ENCODE measurements around the gene FLNB. TPM values are rescaled to one million over a fixed set of nuclear protein-coding genes. Genes with fewer than 3 reads are reported as not detected.
A peak's percentile ranks its signal among the peaks of the same experiment; 100 is the strongest.

FLNB gene
- total RNA-seq, 1 experiment from 2014 or later, result 47.2 TPM

DNA sequence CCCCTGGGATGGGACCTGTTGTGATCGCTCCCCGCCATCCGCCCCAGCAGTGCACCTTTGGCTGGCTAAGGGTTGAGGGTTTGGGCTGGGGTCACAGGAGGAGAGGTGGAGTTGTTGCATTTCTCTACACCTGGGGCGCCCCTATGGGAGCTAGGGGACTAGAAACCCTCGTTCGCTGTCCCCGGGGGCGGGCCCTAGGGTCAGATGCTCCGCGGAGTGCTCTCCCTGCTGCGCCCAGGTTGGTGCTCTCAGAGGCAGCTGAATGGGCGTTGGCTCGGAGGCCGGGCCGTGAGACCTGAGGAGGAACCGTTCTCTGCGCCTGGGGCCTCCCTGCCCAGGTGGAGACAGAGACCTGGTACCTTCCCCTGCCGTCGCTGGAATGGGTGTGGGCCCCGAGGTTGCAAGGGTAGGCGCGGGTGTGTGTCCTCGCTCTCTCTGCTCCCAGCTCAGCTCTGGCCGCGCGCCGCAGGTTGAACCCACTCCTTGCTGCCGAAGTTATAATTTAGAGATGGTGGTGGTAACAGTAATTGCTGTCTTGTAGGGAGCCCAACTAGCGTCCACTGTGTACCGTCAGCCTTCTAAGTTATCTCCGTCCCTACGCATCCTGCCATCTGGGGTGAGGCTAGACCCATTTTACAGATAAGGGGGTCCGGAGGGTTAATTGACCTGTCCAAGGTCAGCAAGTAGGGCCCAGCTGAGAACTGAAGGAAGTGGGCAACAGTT is 965 bp downstream of the FLNB start:
- no peak for DNase-seq (ENCODE audit: low spot score)

DNA sequence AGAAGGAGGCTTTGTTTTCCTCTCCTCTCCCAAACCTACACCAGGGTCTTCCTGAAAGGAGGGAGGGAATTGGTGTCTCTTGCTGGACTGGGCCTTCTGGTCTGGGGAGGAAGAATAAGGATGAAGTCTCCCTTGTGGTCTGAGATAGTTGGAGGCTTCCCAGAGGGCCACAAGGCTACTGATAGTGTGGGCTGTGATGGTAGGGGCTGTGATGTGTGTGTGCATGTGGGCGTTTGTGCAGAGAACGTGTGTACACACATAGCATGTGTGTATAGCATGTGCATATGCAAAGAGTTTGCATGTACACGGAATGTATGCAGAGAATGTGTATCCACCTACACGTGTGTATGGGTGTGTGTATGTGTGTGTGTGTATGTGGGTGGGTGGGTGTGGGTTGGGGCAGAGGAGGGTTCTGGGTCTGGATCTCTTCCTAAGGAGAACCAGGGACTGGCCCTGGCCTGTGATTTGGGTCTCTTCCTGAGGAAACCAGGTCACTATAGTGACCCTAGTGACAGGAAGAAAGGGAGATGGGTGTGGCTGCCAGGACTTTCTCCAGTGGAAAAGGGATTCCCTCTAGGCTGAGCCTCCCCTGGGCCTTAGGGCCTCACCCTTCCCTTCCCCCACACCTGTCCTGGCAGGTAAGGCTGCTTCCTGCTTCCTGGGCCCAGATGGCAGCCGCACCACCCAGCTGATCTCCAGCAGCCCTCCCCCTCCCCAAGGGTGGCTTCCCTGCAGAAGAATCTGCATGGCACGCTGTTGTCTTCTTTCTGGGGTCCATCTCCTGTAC is 1.7 kb downstream of the FLNB start:
- no peak for DNase-seq (ENCODE audit: low spot score)

DNA sequence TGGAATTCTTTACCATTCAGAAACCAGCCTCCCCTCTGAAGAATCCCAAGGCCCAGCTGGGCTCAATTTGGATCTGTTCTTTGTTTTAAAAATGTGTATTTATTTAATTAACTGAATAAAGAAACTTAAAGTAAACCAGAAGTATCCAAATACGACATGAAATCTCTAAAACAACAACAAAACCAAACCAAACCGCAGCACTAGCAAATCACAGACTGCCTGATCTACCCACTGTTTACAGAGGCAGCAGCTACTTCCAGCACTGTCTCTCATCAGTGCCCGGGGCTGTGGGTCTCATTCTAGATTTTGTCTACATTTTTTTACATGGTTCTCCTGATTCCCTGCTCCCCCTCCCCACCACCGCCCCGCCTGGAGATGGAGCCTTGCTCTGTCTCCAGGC is 2.3 kb downstream of the FLNB start:
- peak; percentile 47 for DNase-seq (ENCODE audit: low spot score)

DNA sequence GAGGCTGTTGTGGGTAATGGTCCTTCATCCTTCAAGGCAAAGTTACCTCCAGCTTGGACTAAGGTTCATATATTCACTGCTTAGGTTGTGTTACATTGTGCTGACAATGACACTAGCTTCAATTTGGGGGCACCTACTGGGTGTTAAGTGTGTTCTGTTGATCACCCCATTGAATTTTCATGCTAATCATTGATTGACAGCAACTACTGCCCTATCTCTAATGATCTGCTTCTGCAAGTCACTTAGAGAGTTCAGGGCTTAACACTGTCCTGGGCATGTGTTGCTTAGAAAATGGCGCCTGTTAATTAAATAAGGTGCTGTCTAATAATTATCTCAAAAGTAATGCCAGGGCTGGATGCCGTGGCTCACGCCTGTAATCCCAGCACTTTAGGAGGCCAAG is 3.4 kb downstream of the FLNB start:
- DNase-seq (ENCODE audit: low spot score), result no peak

DNA sequence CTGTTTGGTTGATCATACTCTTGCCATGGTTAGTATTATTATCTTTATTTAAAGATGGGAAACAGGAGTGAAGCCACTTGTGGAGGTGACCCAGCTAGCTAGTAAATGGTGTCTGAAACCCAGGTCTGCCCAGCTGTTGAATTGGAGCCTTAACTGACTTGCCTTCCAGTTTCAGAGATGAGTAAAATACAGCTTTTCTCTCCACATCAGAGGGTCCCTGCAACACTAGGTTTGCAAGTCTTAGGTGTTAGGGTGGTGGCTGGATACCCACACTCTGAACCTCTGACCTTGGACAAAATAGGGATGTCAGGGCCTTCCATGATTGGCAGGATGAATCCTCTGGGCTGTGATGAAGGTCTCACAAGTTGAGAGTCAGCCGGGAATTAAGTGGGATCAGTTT is 4.1 kb downstream of the FLNB start:
- no peak for DNase-seq (ENCODE audit: low spot score)

DNA sequence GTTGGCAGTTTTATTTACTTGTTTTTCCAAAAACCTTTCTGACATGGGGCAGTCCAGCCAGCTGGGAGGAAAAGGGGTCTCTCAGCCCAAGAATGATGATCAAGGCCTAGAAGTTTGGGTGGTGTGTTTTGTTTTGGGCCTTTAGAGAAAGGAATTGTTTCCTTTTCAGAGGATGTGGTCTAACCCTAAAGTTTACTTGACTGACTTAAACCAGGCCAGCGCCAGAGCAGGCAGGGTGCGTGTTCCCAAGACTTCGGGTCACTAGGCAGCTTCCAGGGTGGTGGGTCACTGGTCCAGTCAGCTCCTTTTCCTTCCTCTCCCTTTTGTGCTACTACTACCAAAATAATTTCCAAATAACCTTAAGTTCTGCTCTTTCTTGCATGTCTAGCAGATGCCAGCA is 4.9 kb downstream of the FLNB start:
- DNase-seq (ENCODE audit: low spot score), result no peak

DNA sequence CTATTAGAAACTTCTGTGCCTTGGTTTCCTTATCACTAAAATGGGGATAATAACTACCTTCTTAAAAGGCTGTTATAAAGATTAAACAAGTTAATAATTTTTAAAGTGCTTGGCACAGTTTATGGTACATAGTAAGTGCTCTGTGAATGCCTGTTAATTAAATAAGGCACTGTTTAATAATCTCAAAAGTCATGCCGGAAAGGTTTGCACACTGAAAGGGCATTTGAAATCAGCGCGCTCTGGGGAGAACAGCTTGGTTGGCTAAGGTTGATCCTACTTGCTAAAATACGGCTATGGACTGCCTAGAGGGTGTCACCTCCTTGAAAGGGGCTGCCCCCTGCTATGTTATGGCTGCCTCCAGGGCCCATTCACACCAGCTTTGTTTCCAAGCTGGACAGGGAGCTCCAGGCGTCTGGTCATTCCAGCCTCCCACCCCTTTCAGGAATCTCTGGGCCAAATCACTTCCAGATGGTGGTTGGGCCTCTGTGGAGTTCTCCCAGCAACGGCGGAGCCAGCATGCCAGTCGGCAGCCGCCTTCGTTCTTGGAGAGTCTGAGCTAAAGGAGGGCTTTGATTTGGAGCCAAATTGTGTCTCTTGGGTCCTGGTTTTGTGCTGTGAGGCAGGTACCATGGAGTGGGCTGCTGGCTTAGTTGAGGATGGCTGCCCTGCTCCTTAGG is 5.9 kb downstream of the FLNB start:
- DNase-seq (ENCODE audit: low spot score), result peak; percentile 35

DNA sequence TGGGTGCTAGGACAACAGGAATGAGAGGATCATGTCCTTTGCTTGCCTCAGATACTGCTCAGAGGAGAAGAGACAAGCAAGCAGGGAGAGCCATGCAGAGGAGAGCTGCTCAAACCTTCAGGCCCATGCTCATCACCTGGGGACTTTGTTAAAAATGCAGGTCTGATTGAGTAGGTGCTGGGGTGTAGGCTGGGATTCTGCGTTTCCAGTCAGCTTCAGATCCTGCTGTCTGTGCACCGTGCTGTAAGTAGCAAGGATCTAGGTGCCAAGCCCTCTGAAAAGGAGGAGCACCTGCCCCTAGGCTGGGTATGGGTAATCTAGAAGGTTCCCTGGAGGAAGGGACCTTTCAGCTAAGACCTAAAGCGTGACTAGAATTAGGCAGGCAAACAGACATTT is 7.3 kb downstream of the FLNB start:
- no peak for DNase-seq (ENCODE audit: low spot score)

DNA sequence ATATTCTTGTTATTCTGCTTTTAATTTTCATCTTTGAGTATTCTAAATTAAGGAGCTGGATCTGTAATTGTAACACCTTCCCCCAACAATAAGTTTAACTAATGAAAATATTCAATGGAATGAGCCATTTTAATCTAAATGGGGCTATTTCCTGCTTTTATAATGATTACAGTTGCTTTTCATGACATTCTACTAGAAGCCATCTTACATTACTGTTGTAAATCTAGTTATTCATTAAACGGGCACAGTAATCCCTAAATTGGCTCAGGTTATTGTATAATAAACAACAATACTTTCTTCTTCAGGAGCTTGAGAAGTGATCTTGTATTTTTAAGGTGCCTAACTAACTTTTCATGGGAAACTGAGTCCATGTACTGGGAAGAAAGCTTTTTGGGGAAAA is 8.5 kb downstream of the FLNB start:
- no peak for DNase-seq (ENCODE audit: low spot score)

DNA sequence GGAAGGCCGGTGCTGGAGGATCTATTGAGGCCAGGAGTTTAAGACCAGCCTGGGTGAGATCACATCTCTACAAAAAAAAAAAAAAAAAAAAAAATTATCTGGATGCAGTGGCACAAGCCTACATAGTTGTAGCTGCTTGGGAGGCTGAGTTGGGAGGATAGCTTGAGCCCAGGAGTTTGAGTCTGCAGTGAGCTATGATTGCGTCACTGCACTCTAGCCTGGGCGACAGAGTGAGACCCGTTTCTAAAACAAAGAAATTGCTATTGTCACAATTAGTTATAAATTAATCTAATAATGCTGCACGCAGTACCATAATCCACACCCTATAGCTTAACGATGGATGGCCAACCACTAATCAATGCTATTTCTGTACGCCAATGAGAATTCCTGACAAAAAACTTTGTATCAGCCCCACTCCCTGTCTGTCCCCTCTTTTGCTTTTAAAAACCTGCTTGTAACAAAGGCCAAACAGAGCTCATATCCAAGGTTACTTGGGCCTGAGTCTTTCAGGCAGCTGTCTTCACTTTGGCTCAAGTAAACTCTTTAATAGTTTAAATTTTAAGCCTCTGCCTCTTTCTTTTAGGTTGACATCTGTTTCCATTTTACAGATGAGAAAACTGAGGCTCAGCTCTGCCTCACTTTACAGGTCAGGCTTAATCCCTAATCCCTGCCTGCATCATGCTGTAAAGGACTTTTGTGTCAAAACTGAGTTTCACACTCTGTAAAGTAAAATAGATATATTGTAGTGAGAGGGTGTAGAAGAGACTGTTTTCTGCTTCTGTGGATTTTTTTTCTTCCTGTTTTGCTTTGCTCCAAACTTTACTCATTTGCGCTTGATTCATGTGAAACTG is 10.9 kb downstream of the FLNB start:
- no peak for DNase-seq (ENCODE audit: low spot score)

DNA sequence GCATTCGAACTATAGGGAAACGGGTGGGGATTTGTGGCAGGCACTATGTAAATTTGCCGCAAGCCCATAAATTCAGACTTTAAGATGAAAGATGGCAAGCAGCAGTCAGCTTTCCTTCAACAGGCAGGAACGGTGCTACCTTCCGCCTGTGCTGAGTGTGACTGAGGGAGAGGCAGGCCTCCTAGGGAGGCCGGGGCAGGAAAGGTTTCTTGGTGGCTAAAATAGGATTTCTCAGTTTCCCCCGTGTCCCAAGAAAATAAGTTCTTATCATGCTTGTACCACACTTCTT is 12.5 kb downstream of the FLNB start:
- no peak for DNase-seq (ENCODE audit: low spot score)

DNA sequence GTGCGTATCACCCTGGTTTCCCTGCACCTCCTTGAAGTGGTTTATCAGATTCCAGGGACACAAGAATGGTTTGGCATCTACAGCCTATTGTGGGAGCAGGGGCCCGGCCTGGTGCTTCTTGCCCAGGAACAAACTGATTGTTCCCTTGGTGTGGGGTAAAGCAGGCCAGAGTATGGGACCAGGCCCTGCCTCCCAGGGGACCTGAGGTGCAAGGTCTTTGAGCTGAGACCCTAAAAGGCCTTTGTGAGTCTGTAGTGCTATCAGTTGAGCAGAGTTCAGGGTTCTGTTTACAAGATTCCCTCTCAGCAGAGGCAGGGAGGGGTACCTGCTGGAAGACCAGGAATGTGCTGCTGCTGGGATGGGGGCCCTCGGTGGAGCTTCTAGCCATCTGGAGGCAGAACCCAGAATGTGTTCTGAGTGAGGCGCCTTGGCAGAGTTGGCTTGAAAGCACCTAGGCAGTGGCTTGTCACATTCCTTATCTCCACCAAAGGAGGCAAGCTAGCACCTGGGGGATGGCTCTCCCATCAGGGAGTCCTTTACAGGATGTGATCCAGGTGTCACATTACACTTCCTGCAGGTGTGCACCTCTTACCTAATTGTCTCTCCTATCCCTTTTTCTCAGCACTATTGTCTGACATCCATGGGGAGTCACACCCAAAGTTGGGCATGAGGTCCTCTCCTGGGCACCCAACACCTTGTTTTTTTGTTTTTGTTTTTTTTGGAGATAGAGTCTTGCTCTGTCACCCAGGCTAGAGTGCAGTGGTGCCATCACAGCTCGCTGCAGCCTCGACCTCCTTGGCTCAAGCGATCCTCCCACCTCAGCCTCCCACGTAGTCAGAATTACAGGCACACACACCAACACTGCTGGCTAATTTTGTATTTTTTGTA is 13.1 kb downstream of the FLNB start:
- DNase-seq (ENCODE audit: low spot score), result no peak

DNA sequence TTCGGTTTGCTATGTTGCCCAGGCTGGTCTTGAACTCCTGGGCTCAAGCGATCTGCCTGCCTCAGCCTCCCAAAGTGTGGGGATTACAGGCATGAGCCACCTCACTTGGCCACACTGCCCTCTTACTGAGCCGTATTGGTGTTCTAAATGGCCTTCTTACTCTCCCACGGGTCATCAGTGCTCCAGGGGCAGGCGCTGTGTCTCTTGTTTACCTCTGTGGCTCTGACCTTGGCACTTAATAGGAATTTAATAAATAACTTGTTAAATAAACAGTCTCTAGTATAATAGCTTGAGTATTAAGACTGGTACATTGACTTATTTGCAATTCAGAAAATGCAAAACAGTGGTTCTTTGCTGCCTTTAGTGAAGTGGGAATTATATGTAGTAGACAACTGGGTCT is 13.7 kb downstream of the FLNB start:
- no peak for DNase-seq (ENCODE audit: low spot score)

DNA sequence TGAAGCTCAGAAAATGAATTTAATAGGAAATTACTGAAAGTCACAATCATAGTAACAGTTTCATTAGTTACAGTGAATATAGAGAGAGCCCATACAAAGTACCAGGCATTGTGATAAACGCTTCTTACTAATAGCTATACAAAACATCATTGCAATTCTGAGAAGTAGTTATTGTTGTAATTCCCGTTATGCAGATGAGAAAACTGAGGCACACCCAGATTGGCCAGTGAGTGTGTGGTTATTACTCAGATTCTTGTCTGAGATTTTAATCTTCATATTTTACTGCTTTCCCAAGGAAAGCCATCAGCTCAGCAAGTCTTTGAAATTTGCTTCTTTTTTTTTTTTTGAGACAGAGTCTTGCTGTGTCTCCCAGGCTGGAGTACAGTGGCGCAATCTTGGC is 14.3 kb downstream of the FLNB start:
- no peak for DNase-seq (ENCODE audit: low spot score)

DNA sequence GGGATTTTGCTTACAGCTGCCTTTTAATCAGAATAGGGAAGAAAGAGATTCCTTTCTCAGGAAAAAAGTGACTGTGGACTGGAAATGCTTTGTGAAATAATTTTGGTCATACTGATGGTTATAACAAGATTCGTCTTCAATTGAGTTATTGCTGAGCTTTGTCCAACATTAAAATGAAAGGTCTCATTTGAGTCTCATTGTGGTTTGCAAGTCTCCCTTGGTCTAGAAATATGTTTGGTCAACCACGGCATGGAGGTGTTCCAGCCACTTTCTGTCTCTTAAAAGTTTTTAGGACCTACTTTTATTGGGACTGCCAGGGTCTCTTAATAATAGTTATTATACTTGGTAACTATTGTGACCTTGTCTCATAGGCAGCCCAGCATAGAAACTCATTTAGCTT is 15.3 kb downstream of the FLNB start:
- no peak for DNase-seq (ENCODE audit: low spot score)

DNA sequence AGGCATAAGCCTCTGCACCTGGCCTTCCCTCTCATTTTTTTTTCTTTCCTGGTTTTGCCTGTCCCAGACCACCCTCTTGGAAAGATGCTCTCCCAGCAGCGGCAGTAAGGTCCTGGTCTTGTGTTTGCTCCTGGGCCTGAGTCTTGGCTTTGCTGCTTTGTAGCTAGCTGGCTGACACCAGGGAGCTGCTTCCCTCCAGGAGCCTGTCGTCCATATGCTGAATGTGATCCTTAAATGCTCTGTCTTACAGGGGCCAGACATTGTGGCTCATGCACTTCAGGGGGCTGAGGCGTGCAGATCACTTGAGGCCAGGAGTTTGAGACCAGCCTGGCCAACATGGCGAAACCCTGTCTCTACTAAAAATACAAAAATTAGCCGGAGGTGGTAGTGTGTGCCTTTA is 17.2 kb downstream of the FLNB start:
- no peak for DNase-seq (ENCODE audit: low spot score)

DNA sequence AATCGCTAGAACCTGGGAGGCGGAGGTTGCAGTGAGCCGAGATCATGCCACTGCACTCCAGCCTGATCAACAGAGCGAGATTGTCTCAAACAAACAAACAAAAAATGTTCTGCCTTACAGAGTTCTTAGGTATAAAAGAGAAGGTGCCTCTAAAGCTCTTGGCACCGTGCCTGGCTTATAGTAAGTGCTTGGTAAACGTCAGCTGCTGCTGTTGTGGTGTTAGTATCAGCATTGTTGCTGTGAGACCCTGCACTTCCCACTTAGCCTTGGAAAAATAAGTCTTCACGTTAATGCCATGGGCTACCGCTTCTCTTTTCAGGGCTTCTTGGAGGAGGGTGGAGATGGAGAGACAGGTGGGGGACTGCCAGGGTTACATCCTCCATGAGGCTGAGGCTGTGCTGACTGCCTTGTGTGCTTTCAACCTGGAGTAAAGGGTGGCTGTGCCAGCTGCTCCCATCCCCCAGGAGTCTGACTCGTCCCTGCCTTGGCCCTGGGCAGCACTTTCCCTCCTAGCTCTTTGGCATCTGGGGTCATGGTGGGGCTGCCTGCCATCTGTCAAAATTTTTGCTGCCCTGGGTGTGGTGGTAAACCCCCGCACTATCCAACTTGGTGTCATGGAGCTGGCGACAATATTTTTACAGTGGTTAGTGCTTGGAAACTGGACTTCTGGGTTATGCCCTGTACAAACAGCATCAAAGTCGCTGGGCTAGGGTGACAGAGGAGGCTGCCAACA is 17.8 kb downstream of the FLNB start:
- DNase-seq (ENCODE audit: low spot score), result peak; percentile 58

DNA sequence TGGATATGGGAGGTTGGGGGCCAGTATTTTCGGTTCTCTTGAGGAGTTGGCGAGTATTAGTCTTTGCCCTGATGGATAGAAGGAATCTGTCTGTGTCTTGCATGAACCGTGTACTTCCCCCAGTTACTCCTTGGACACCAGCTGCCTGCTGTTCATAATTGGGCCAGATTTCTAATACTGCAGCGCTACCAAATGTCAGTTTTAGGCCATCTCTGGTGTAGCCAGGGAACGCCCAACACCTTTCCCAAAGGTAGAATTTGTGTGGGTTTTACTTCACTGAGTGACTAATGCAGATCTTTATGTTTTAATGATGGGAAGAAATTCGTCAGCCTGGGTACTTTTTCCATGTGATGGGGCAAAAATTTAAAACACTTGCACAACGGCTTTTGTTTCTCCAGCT is 18.4 kb downstream of the FLNB start:
- DNase-seq (ENCODE audit: low spot score), result no peak

DNA sequence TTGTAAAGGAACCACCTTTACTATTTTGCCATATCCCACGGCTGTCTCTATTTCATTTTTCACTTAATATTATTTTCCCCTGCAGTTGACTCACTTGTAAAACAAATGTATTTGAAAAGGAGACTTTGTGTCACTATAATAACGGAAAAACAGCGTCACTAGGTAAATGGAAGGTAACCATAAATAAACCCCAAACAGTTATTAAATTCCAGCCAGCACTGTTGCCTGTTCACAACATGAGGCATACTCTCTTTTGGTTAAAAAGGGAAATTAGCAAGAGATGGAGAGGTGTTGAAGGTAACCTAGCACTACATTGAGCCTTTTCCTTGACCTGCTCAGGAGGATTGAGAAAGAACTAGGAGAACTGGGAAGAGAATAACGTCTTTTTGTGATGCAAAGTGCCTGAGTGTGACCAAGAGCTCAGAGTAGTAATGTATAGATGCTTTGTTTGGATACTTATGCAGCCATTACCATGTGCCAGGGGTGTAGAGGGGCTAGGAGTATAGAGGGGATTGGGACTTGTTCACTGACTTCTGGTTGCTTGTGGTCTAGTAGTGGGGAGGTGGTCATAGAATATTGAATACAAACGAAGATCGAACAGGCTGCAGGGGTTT is 19.6 kb downstream of the FLNB start:
- DNase-seq (ENCODE audit: low spot score), result no peak

DNA sequence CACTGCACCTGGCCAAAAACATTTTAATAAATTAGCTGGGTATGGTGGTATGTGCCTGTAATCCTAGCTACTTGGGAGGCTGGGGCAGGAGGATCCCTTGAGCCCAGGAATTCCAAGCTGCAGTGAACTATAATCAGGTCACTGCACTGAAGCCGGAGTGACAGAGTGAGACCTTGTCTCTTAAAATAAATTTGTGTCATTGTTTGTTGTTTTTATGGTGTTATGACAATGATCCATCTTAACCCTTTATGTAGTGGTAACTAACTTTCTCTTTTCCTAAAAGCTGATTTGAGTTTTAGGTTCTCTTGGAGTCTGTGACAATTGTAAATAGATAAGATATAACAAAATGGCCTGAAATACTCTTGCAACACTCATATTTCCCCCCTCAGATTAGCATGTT is 20.7 kb downstream of the FLNB start:
- DNase-seq (ENCODE audit: low spot score), result no peak
